ENCODE results near the gene ENPP1.

DNA sequence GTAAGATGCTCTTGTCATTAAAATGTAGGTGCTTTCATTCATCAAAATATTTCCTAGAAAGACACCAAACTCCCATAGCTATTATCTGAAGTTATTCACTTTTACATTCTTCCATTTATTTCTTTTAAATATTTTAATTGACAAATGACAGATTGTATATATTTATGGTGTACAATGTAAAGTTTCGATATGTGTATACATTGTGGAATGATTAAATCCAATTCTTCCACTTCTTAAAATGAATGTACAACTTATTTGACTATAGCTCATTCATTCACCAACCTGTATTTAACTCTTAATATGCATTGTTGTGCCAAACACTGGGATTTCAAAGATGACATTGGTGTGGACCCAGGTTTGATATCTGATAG, 102.4 kb downstream of the ENPP1 start:
- no peak for TF ChIP-seq POLR2A (IDR thresholded peaks at IDR 0.05)
- no peak for TF ChIP-seq CTCF (IDR thresholded peaks at IDR 0.05)
- TF ChIP-seq POLR2AphosphoS5 (IDR thresholded peaks at IDR 0.05) = no peak

Data from upper lobe of left lung (tissue), 4 donors.